H9 (cell line): ENCODE measurements around the gene THAP4. TPM values are rescaled to one million over a fixed set of nuclear protein-coding genes. Genes with fewer than 3 reads are reported as not detected.

ENCODE experiments used
- DNase-seq: peaks from one replicate; pipeline ENCODE4 v3.0.0-alpha.2; 2017
- H2AFZ ChIP-seq: one replicate; pipeline ENCODE4 v1.6.1; 2013; ENCODE audit warnings: mild to moderate bottlenecking, low read length, control low read depth, moderate library complexity
- H2AK5ac ChIP-seq: 2 replicates; pipeline ENCODE4 v1.6.1; 2013; ENCODE audit warnings: low read length, control low read depth, mixed read lengths; ENCODE audit not compliant: insufficient read length
- H2BK120ac ChIP-seq: one replicate; pipeline ENCODE4 v1.6.1; 2013; ENCODE audit warnings: low read depth, mild to moderate bottlenecking, low read length, control low read depth, inconsistent platforms; ENCODE audit not compliant: poor library complexity, severe bottlenecking
- H2BK12ac ChIP-seq: 2 replicates; pipeline ENCODE4 v1.6.1; 2013; ENCODE audit warnings: low read length, control low read depth, mixed read lengths, low read depth; ENCODE audit not compliant: insufficient read length
- H2BK15ac ChIP-seq: 2 replicates; pipeline ENCODE4 v1.6.1; 2013; ENCODE audit warnings: low read depth, low read length, control low read depth
- H2BK20ac ChIP-seq: one replicate; pipeline ENCODE4 v1.6.1; 2013; ENCODE audit warnings: low read depth, mild to moderate bottlenecking, low read length, control low read depth, inconsistent platforms; ENCODE audit not compliant: poor library complexity, severe bottlenecking
- H2BK5ac ChIP-seq: 2 replicates; pipeline ENCODE4 v1.6.1; 2013; ENCODE audit warnings: low read length, control low read depth, mixed read lengths; ENCODE audit not compliant: insufficient read length
- H3K14ac ChIP-seq: 2 replicates; pipeline ENCODE4 v1.6.1; 2013; ENCODE audit warnings: low read length, control low read depth; ENCODE audit not compliant: insufficient read depth
- H3K18ac ChIP-seq: 2 replicates; pipeline ENCODE4 v1.6.1; 2013; ENCODE audit warnings: low read depth, mild to moderate bottlenecking, mixed read lengths, low read length, control low read depth; ENCODE audit not compliant: insufficient read length
- H3K23ac ChIP-seq: 2 replicates; pipeline ENCODE4 v1.6.1; 2013; ENCODE audit warnings: low read length, control low read depth, mixed read lengths, low read depth; ENCODE audit not compliant: insufficient read length
- H3K23me2 ChIP-seq: 2 replicates; pipeline ENCODE4 v1.6.1; 2013; ENCODE audit warnings: low read depth, mild to moderate bottlenecking, mixed read lengths, low read length, control low read depth; ENCODE audit not compliant: insufficient read length, poor library complexity, severe bottlenecking
- H3K27ac ChIP-seq: 2 replicates; pipeline ENCODE4 v1.5.1; 2013; ENCODE audit warnings: low read length, control low read depth, mixed read lengths, low read depth; ENCODE audit not compliant: insufficient read length
- H3K27me3 ChIP-seq: 2 replicates; pipeline ENCODE4 v1.6.1; 2013; ENCODE audit warnings: low read length, control low read depth, inconsistent platforms; ENCODE audit not compliant: insufficient read depth
- H3K4ac ChIP-seq: 2 replicates; pipeline ENCODE4 v1.6.1; 2013; ENCODE audit warnings: low read depth, mild to moderate bottlenecking, control low read depth, inconsistent platforms, low read length, moderate library complexity
- H3K4me1 ChIP-seq: 2 replicates; pipeline ENCODE4 v1.6.1; 2013; ENCODE audit warnings: low read length, control low read depth, inconsistent platforms; ENCODE audit not compliant: insufficient read depth
- H3K4me2 ChIP-seq: 2 replicates; pipeline ENCODE4 v1.6.1; 2013; ENCODE audit warnings: low read length, control low read depth, mixed read lengths; ENCODE audit not compliant: insufficient read length, insufficient read depth
- H3K56ac ChIP-seq: 2 replicates; pipeline ENCODE4 v1.6.1; 2013; ENCODE audit warnings: low read depth, mild to moderate bottlenecking, mixed read lengths, low read length, control low read depth; ENCODE audit not compliant: insufficient read length
- H3K79me1 ChIP-seq: 2 replicates; pipeline ENCODE4 v1.6.1; 2013; ENCODE audit warnings: low read depth, mild to moderate bottlenecking, moderate library complexity, low read length, control low read depth, inconsistent platforms; ENCODE audit not compliant: insufficient read depth, poor library complexity, severe bottlenecking
- H3K79me2 ChIP-seq: 2 replicates; pipeline ENCODE4 v1.6.1; 2013; ENCODE audit warnings: low read length, control low read depth, inconsistent platforms; ENCODE audit not compliant: insufficient read depth
- H3K9ac ChIP-seq: 2 replicates; pipeline ENCODE4 v1.6.1; 2013; ENCODE audit warnings: low read length, control low read depth, mixed read lengths; ENCODE audit not compliant: insufficient read length; ENCODE audit errors: extremely low read depth
- H3K9me3 ChIP-seq: one replicate; pipeline ENCODE4 v1.6.1; 2013; ENCODE audit warnings: low read depth, low read length, inconsistent platforms; ENCODE audit not compliant: control insufficient read depth
- H3T11ph ChIP-seq: one replicate; pipeline ENCODE4 v1.6.1; 2013; ENCODE audit warnings: mild to moderate bottlenecking, low read length, control low read depth, inconsistent platforms
- H4K20me1 ChIP-seq: one replicate; pipeline ENCODE4 v1.6.1; 2013; ENCODE audit not compliant: control insufficient read depth, insufficient read length, insufficient read depth
- H4K5ac ChIP-seq: 2 replicates; pipeline ENCODE4 v1.6.1; 2013; ENCODE audit warnings: low read depth, mild to moderate bottlenecking, mixed read lengths, low read length, control low read depth; ENCODE audit not compliant: insufficient read length
- H4K8ac ChIP-seq: replicated peaks from 2 replicates; pipeline ENCODE4 v1.6.1; 2013; ENCODE audit warnings: low read length, control low read depth, mixed read lengths, low read depth; ENCODE audit not compliant: insufficient read length
- H4K91ac ChIP-seq: 2 replicates; pipeline ENCODE4 v1.6.1; 2013; ENCODE audit warnings: low read depth, mild to moderate bottlenecking, moderate library complexity, mixed read lengths, low read length, control low read depth; ENCODE audit not compliant: insufficient read length
- H3K27ac Mint-ChIP-seq, 3 experiments: 2 replicates in 2 of 3; 3 replicates in 1 of 3; pipeline ENCODE4 v1.8.0; 2020 to 2021; ENCODE audit warnings: mixed read lengths in 3 of 3, mild to moderate bottlenecking in 1 of 3, moderate library complexity in 1 of 3
- H3K27me3 Mint-ChIP-seq: 2 replicates; pipeline ENCODE4 v1.8.0; 2021; ENCODE audit warnings: low read depth, mild to moderate bottlenecking, moderate library complexity, mixed read lengths
- H3K36me3 Mint-ChIP-seq, 3 experiments: 2 replicates in 2 of 3; 3 replicates in 1 of 3; pipeline ENCODE4 v1.8.0; 2020 to 2021; ENCODE audit warnings: low read depth in 3 of 3, mixed read lengths in 3 of 3; ENCODE audit not compliant: insufficient read depth in 1 of 3
- H3K4me1 Mint-ChIP-seq, 2 experiments: 2 replicates each; pipeline ENCODE4 v1.8.0; 2020; ENCODE audit warnings: mixed read lengths in 2 of 2
- H3K4me3 Mint-ChIP-seq, 2 experiments: 2 replicates in 1 of 2; 3 replicates in 1 of 2; pipeline ENCODE4 v1.8.0; 2020 to 2021; ENCODE audit warnings: mild to moderate bottlenecking in 2 of 2, mixed read lengths in 2 of 2, moderate library complexity in 1 of 2
- H3K9me3 Mint-ChIP-seq, 2 experiments: 2 replicates in 1 of 2; 3 replicates in 1 of 2; pipeline ENCODE4 v1.8.0; 2020; ENCODE audit warnings: mild to moderate bottlenecking in 2 of 2, mixed read lengths in 2 of 2, moderate library complexity in 1 of 2
- CTCF ChIP-seq: fragments of 200-600 bp; sonication (generic); conservative IDR thresholded peaks from 3 replicates; pipeline ENCODE4 v1.8.0; 2021; ENCODE audit warnings: antibody characterized with exemption, mild to moderate bottlenecking
- WGBS: extraction: QIAGEN DNeasy Blood & Tissue Kit; methylation state at CpG from one replicate; pipeline ENCODE4 v1.1.7; 2013; ENCODE audit warnings: missing lambda C conversion rate, low lambda C conversion rate, mixed read lengths; ENCODE audit not compliant: insufficient read length; ENCODE audit errors: extremely low coverage; 5-methylcytosine and 5-hydroxymethylcytosine counted together
- total RNA-seq: library from RNA; stranded (reverse); gene quantifications from 2 replicates; pipeline ENCODE4 v1.2.1, GENCODE V29; 2021

The THAP4 gene
- total RNA-seq, 1 experiment from 2014 or later: 70.6 TPM

GRCh38 chr2:241574911-241575623, 61.9 kb downstream of the THAP4 start:
- H3K23me2 ChIP-seq: no peaks in the 10 kb centered on the region
- no peak overlapping the region for H2BK20ac ChIP-seq
- no peak overlapping the region for H3K18ac ChIP-seq
- DNase-seq: no peak
- H3K14ac ChIP-seq: no peak overlapping the region
- H2BK120ac ChIP-seq: no peak overlapping the region
- TF ChIP-seq CTCF: no peak
- H3K4me2 ChIP-seq: no peak overlapping the region
- peaks cover 3% of the 10 kb centered on the region for H4K20me1 ChIP-seq
- H2AK5ac ChIP-seq: no peak overlapping the region
- H3K27me3 ChIP-seq: no peaks in the 10 kb centered on the region
- H2BK15ac ChIP-seq: no peak overlapping the region
- no peak overlapping the region for H3K56ac ChIP-seq
- H3K9ac ChIP-seq: no peak overlapping the region
- H3K27ac Mint-ChIP-seq: peak overlapping the region in 2 of 3 experiments; percentile 60 to 81; a peak in 2 of 7 replicates
- no peak overlapping the region for H4K5ac ChIP-seq
- no peak overlapping the region for H3K23ac ChIP-seq
- no peaks in the 10 kb centered on the region for H3K4me1 ChIP-seq
- H3K79me2 ChIP-seq: no peaks in the 10 kb centered on the region
- peaks cover 18 to 29% (median 23%) of the 10 kb centered on the region in 3 experiments for H3K36me3 Mint-ChIP-seq
- H3K9me3 ChIP-seq: no peaks in the 10 kb centered on the region
- H2BK5ac ChIP-seq: no peak overlapping the region
- H4K8ac ChIP-seq: no peak overlapping the region
- H3K4me3 Mint-ChIP-seq: no peak overlapping the region; a peak in 1 of 5 replicates
- peaks cover 14 to 16% of the 10 kb centered on the region in 2 experiments for H3K4me1 Mint-ChIP-seq
- H3K4ac ChIP-seq: no peak overlapping the region
- no peak overlapping the region for H2BK12ac ChIP-seq
- no peak overlapping the region for H2AFZ ChIP-seq
- no peaks in the 10 kb centered on the region for H3K79me1 ChIP-seq
- WGBS: no CpG with 5 or more reads among the region's 7 CpGs
- H3K27ac ChIP-seq: no peak overlapping the region
- peaks cover 2 to 9% of the 10 kb centered on the region in 2 experiments; a peak in 1 of 5 replicates for H3K9me3 Mint-ChIP-seq
- H3T11ph ChIP-seq: no peak overlapping the region
- no peaks in the 10 kb centered on the region; the same call in 1 of the 2 replicates for H3K27me3 Mint-ChIP-seq
- no peak overlapping the region for H4K91ac ChIP-seq
